AG04450 (cell line): Measurements from ENCODE around the gene UNK. TPM values are rescaled to one million over a fixed set of nuclear protein-coding genes. Genes with fewer than 3 reads are reported as not detected.

ENCODE experiments used
- CTCF ChIA-PET: fragments of 300-600, 350-600 bp; formaldehyde crosslinking; extraction: SDS; loops from one replicate; lab custom pipeline; 2022; ENCODE audit warnings: antibody characterized with exemption, inconsistent platforms; lab: Charles Lee
- POLR2A ChIA-PET: fragments of 350-600 bp; formaldehyde crosslinking; extraction: SDS; loops from one replicate; lab custom pipeline; 2021; ENCODE audit warnings: antibody characterized with exemption, inconsistent platforms; lab: Yijun Ruan, JAX
- DNase-seq: peaks from one replicate; pipeline ENCODE4 v3.0.0-alpha.2; 2011; ENCODE audit warnings: low read depth, low spot score
- H3K27ac ChIP-seq: one replicate; pipeline ENCODE4 v1.5.1; 2012; ENCODE audit warnings: low read depth, low read length, control low read depth
- H3K27me3 ChIP-seq: one replicate; pipeline ENCODE4 v1.6.0; 2012; ENCODE audit warnings: low read length; ENCODE audit not compliant: control insufficient read depth, insufficient read depth
- H3K4me3 ChIP-seq: 2 replicates; pipeline ENCODE4 v1.5.1; 2011; ENCODE audit warnings: mild to moderate bottlenecking, low read depth, low read length, control low read depth
- H3K9me3 ChIP-seq: 2 replicates; pipeline ENCODE4 v1.5.1; 2012; ENCODE audit warnings: low read length; ENCODE audit not compliant: control insufficient read depth, insufficient read depth
- polyA plus RNA-seq: library from polyadenylated mRNA; depleted of rRNA; stranded (reverse); fragments of >200 nt; gene quantifications from 2 replicates; pipeline ENCODE4 v1.2.3, GENCODE V29; 2011
- TF ChIP-seq, protein P1 (sequence below): IDR thresholded peaks from 2 replicates; pipeline ENCODE4 v1.5.1; 2011; ENCODE audit warnings: low read depth, low read length, control low read depth, inconsistent platforms

The UNK gene
- polyA plus RNA-seq, 1 experiment: 11.4 TPM

DNA sequence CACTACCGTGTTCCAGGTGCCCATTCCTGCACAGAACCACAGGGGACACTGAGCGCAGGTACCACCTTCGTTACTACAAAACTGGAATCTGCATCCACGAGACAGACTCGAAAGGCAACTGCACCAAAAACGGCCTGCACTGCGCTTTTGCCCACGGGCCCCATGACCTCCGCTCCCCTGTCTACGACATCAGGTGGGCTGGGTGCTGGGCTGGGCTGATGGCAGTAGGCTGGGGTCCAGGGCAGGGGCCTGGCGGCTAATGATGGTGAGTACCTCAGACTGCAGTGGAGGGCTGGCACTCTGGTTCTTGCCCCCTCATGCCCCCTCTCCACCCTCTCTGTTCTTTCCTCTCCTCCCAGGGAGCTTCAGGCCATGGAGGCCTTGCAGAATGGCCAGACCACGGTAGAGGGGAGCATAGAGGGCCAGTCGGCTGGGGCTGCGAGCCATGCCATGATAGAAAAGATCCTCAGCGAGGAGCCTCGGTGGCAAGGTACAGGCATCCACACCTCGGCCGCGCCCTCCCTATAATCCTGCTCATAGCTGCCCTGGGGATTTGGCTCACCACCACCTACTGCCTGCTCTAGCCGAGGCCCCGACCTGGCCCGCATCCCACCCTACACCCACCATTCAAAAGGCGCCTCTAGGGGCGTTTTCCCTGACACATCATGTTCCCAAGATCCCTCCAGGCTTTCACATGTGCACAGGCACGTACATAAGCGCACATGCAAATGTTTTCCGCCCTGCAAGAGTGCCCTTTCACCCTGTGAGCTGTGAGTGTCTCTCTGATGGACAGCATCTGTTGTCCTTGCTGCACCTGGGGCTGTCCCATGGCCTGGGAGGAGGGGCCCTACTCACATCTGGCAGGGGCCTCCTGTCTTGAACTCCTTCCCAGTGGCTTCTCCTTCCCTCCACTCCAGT, 27.7 kb downstream of the UNK start:
- ChIA-PET POLR2A (interaction anchor here (1.2 to 1.6 kb wide), 2 partner anchors 28 to 32 kb away, joined by 3 to 10 read pairs; partner anchors contain the start of gene UNK), CTCF (no interaction called here)
- Histone ChIP-seq H3K27ac (no peak overlapping the region), H3K9me3 (no peaks in the 10 kb centered on the region; the same call in 1 of the 2 replicates), H3K4me3 (no peak overlapping the region), H3K27me3 (no peaks in the 10 kb centered on the region)
- TF ChIP-seq, protein P1, sequence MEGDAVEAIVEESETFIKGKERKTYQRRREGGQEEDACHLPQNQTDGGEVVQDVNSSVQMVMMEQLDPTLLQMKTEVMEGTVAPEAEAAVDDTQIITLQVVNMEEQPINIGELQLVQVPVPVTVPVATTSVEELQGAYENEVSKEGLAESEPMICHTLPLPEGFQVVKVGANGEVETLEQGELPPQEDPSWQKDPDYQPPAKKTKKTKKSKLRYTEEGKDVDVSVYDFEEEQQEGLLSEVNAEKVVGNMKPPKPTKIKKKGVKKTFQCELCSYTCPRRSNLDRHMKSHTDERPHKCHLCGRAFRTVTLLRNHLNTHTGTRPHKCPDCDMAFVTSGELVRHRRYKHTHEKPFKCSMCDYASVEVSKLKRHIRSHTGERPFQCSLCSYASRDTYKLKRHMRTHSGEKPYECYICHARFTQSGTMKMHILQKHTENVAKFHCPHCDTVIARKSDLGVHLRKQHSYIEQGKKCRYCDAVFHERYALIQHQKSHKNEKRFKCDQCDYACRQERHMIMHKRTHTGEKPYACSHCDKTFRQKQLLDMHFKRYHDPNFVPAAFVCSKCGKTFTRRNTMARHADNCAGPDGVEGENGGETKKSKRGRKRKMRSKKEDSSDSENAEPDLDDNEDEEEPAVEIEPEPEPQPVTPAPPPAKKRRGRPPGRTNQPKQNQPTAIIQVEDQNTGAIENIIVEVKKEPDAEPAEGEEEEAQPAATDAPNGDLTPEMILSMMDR: no peak; the same call in 1 of the 2 replicates
- no peak for DNase-seq

DNA sequence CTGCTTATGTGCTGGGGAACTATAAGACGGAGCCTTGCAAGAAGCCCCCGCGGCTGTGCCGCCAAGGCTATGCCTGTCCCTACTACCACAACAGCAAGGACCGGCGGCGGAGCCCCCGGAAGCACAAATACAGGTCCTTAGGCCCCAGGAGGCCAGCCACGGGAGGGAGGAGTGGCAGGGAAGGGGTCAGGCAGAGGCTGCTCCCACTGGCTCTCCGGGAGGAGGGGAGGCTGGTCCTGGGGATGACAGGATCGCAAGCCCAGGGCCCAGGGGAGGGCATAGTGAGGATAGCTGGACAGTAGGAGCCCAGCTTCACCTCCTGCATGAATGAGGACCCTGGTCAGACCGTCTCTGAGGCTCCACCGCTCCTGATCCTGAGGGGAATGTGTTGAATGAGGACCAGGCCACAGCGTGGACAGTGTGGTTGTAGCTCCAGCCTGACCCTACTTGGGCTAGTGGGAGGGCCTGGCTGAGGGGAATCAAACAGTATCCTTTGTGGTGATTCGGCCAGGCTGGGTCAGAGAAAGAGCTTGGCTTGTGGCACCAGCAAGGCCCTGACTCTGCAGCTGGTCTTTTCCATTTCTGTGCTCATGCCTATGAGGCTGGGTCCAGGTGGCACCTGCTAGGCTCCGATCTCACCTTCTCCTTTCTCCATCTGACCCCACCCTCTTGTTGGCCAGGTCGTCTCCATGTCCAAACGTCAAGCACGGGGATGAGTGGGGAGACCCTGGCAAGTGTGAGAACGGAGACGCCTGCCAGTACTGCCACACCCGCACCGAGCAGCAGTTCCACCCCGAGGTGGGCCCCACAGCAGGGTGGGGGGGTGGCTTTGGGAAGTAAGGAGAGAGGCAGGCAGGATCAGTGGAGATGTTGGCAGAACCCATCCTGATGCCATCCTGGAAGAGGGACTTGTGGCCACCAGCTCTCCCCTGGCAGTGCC, 28.7 kb downstream of the UNK start:
- POLR2A ChIA-PET: interaction anchor here (1.2 to 1.6 kb wide), 2 partner anchors 29 to 33 kb away, joined by 3 to 10 read pairs; partner anchors contain the start of gene UNK
- H3K27me3 ChIP-seq: no peaks in the 10 kb centered on the region
- TF ChIP-seq, protein P1: no peak
- DNase-seq: no peak
- no peaks in the 10 kb centered on the region; the same call in 1 of the 2 replicates for H3K9me3 ChIP-seq
- H3K27ac ChIP-seq: no peak overlapping the region
- H3K4me3 ChIP-seq: no peak overlapping the region
- CTCF ChIA-PET: no interaction called here

DNA sequence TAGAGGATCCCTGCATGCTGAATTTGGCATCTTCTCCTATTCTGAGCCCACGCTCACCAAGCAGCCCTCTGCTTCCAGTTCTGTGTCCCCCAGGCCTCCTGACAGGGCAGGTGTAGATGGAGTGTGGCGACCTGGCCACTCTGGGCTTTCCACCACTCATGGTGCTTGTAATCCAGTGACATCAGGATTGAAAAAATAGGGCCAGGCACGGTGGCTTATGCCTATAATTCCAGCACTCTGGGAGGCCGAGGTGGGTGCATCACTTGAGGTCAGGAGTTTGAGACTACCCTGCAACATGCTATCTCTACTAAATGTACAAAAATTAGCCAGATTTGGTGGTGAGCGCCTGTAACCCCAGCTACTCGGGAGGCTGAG, 29.4 kb downstream of the UNK start:
- H3K9me3 ChIP-seq: no peaks in the 10 kb centered on the region; the same call in 1 of the 2 replicates
- H3K4me3 ChIP-seq: no peak overlapping the region
- H3K27ac ChIP-seq: no peak overlapping the region
- TF ChIP-seq, protein P1: no peak
- no peak for DNase-seq
- H3K27me3 ChIP-seq: no peaks in the 10 kb centered on the region
- ChIA-PET POLR2A (interaction anchor here (1.2 kb wide), 1 partner anchor 34 kb away, joined by 3 read pairs; no protein-coding TSS in a partner anchor), CTCF (interaction anchor here (2.3 kb wide), 1 partner anchor 13 kb away, joined by 12 read pairs; no protein-coding TSS in a partner anchor)

DNA sequence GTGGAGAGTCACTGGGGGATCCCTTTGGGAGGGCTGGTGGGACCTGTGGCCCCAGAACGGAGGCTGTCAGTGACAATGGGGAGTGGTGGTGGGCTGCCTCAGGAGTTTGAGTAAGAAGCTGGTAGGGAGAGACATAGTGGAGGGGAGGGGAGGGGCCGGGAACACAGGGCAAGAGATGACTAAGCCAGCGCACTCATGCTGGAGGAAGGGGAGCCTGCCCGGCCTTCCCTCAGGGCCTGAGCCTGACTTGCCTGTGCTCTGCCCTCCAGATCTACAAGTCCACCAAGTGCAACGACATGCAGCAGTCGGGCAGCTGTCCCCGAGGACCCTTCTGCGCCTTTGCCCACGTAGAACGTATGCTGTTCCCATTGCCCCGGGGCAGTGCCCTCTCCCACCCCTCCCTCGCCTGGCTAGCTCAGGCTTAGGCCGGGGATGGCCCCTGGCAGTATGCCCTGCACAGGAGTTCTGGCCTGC, 30.3 kb downstream of the UNK start:
- ChIA-PET POLR2A (interaction anchor here (0.5 to 1.6 kb wide), 7 partner anchors 8 to 79 kb away, joined by 3 to 19 read pairs (median 3); a partner anchor contains a TSS), CTCF (interaction anchor here (1.4 to 2.3 kb wide), 2 partner anchors 12 to 15 kb away, joined by 4 to 12 read pairs; no protein-coding TSS in a partner anchor)
- no peak overlapping the region for H3K4me3 ChIP-seq
- H3K9me3 ChIP-seq: no peaks in the 10 kb centered on the region; the same call in 1 of the 2 replicates
- peak overlapping the region; percentile 75 for H3K27ac ChIP-seq
- TF ChIP-seq, protein P1: no peak
- peak; percentile 39 for DNase-seq
- no peaks in the 10 kb centered on the region for H3K27me3 ChIP-seq
